GM12874 (cell line): Measurements from ENCODE around the gene RAB3D.

Source experiments
- TF ChIP-seq, protein P1 (sequence below): IDR thresholded peaks from 2 replicates; pipeline ENCODE4 v1.5.1; 2011; ENCODE audit warnings: low read depth, mild to moderate bottlenecking, control low read depth, low read length, moderate library complexity; ENCODE audit not compliant: insufficient read depth

Gene RAB3D

DNA sequence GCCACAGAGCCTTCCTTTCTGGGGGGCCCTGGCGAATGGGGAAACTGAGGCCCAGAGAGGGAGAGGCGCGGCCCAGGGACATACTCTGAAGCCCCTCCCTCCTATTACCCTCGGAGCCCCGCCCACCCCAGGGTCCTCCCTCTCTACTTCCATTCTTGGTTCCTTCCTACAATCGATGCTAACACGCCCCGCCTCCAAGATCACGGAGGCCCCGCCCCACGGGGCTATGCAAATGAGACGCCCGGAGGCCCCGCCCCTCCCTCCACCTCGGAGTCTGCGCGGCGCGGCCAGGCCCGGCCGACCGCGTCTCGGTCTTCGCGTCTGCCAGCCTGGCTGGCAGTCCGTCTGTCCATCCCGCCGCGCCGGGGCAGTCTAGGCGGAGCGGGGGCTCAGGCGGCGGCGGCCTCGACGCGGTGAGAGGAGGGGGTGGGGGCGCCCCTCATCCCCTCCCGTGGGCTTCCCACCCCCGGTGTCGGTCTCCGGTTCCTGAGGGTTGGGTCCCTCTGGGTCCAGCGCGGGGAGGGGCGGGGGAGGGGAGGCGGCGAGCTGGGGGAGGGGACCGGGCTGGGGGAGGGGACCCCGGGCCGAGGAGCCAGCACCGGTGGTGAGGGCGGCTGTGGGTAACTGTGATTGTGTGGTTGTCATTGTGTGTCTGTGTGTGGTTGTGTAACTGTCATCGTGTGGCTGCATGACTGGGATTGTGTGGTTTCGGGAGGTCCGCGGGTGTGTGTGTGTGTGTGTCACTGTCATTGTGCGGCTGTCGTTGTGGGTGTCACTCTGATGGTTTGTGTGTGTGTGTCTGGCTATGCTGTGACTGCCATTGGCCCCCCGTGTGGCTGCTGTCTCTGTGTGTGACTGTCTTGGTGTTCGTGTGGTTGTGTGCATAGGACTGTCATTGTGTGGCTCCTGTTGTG, 16.0 kb upstream of the RAB3D start, which contains the start of gene PLPPR2:
TSS of gene PLPPR2 (plus strand) at position 273 of the 914 bp plus-strand sequence. CDS start 2,242 bp downstream, outside the sequence.
- TF ChIP-seq, protein P1, sequence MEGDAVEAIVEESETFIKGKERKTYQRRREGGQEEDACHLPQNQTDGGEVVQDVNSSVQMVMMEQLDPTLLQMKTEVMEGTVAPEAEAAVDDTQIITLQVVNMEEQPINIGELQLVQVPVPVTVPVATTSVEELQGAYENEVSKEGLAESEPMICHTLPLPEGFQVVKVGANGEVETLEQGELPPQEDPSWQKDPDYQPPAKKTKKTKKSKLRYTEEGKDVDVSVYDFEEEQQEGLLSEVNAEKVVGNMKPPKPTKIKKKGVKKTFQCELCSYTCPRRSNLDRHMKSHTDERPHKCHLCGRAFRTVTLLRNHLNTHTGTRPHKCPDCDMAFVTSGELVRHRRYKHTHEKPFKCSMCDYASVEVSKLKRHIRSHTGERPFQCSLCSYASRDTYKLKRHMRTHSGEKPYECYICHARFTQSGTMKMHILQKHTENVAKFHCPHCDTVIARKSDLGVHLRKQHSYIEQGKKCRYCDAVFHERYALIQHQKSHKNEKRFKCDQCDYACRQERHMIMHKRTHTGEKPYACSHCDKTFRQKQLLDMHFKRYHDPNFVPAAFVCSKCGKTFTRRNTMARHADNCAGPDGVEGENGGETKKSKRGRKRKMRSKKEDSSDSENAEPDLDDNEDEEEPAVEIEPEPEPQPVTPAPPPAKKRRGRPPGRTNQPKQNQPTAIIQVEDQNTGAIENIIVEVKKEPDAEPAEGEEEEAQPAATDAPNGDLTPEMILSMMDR = no peak

DNA sequence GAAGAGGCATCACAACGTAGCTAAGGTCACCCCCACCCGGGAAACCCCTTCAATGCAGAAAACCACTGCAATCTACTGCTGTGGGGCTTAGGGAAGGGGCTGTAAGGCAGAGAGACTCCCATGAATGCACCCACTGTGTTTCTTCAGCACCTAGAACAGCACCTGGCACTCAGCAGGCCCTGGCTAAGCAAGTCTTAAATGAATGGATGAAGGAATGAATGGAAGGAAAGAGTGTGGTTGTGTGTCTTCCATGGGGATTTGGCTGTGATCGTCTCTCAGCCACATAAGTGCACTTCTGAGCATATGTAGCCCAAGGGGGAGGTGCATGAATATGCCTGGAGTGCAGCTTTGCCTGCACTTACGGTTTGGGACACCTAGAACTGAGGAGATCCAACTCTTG, 9.7 kb upstream of the RAB3D start:
- TF ChIP-seq, protein P1 = no peak

DNA sequence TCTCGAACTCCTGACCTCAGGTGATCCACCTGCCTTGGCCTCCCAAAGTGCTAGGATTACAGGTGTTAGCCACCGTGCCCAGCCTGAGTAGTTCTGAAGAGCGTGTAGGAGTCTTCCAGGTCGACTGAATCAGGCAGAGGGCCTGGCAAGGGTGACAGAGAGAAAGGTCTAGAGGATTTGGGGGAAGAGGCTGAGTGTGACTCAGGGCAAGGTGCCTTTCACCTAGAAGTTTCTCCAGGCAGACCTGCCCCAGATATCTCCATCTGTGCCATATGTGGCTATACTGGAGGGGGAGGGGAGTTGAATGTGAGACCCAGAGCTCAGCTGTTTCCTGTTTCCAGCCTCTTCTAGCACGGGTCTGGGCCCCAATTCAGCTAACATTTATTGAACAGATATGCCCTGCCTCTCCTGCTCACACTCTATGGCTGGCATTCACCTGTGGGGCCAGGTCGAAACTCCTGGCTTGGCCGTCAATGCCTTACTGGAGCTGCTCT, 8.1 kb upstream of the RAB3D start:
- TF ChIP-seq, protein P1 = no peak

DNA sequence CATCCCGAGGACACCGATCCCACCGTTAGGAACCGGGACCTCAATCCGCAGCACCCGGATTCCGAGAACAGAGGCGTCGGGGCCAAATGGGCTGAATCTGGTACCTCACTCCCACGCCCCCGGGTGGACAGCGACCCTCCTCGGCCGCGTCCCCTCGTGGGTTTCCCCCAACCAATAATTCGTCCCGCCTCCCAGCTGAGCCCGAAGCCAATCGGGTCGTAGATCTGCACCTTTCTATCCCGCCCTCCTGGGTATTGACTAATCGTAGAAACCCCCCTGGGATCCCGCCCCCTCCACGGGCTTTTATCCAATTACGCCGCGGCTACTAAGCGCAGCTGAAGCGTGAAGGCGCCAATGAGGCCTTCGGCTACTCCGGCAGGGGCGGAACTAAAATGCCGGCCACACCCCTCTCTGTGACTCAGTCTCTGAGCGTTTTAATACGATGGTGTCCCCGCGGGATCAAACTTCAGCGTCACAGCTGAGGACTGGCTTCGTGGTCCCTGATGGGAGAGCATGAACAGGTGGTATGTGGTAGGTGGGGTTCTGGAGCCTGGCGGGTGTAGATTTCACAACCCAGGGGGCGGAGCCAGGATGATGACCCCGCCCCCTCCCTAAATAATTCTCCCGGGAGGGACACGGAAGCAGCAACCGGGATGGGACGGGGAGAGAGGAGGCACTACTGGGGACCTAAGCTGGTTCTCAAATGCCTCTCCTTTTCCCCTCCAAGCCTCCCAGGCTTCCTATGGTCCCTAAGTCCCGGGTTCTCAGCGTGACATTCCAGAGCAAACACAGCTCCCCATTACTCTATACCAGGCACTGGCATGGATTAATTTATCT, 6.9 kb upstream of the RAB3D start, which contains the start of the genes CCDC159 and TMEM205:
TSS of gene CCDC159 (plus strand) at position 416 of the 837 bp plus-strand sequence. CDS start at position 504, 88 bp downstream.
TSS of gene TMEM205 (minus strand) at position 165 of the 837 bp plus-strand sequence. CDS start 649 bp downstream, outside the sequence.
- TF ChIP-seq, protein P1 = peak; percentile 15; the same call in 1 of the 2 replicates

DNA sequence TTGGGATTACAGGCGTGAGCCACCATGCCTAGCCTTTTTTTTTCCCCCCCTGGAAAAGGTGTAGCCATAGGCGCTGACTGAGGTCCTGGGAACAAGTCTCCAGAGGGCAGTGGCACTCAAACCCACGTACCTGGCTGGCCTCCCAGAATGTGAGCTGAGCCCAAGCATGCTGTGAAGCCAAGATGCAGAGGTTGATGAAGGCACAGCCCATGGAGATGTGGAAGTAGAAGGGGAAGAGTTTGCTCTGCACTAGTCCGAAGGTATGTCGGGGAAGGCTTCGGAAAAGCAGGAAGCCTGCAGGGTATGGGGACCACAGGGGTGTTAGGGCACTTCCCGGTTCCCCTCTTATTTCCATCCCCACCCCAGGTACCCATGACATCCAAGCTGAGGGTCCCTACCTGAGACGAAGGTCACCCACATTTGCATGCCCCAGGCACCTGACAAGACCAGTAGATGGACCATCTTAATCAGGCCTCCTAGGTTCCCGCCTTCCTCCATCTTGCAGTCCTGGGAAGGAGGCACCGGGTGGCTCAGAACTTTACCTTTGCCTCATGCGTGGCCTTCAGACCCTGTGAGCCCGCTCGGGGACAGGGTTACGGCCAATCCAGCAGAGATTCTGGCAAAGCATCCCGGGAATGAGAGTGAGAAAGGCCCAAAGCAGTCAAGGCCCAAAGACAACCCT, 5.8 kb upstream of the RAB3D start:
- TF ChIP-seq, protein P1 = no peak

DNA sequence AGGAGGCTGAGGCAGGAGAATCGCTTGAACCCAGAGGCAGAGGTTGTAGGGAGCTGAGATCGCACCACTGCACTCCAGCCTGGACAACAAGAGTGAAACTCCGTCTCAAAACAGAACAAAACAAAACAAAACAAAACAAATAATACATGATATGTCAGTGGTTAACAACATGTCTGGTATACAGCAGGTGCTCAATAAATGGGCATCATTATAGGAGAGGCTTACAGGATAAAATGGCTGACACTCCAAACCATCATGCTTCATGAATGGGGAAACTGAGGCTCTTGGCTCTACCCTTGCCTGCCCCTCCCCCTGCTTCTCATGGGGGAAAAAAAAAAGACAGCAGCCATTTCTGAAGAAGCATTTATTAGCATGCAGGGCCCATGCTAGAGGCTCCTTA, 3.0 kb upstream of the RAB3D start:
- TF ChIP-seq, protein P1 = no peak
